K562 (cell line): ENCODE measurements around the gene TNRC6B. TPM values are rescaled to one million over a fixed set of nuclear protein-coding genes. Genes with fewer than 3 reads are reported as not detected.
A peak's percentile ranks its signal among the peaks of the same experiment; 100 is the strongest.

Experiments
- ARID4B ChIP-seq: sonication (generic); formaldehyde crosslinking; IDR thresholded peaks from 2 replicates; pipeline ENCODE4 v1.8.0; 2022; ENCODE audit warnings: mild to moderate bottlenecking, missing genetic modification reagents
- ARNT ChIP-seq, 2 experiments: fragments of 450-650 bp; IDR thresholded peaks; 2 replicates each; pipeline ENCODE4 v1.6.1; 2016; ENCODE audit warnings: mild to moderate bottlenecking in 1 of 2
- BRF1 ChIP-seq: IDR thresholded peaks from 3 replicates; pipeline ENCODE4 v1.6.1; 2011; ENCODE audit warnings: borderline replicate concordance, mild to moderate bottlenecking; ENCODE audit not compliant: insufficient read length; ENCODE audit errors: extremely low read depth
- CBX3 ChIP-seq, 2 experiments: IDR thresholded peaks; 1 replicate in 1 of 2; 2 replicates in 1 of 2; pipeline ENCODE4 v1.6.1; 2012; ENCODE audit warnings: inconsistent platforms in 2 of 2, low read length in 2 of 2, borderline replicate concordance in 1 of 2, control low read depth in 1 of 2
- ERF ChIP-seq: fragments of 450-650 bp; formaldehyde crosslinking; IDR thresholded peaks from 2 replicates; pipeline ENCODE4 v1.4.0; 2020; ENCODE audit warnings: mild to moderate bottlenecking, mixed read lengths
- GATA2 ChIP-seq: sonication (generic); formaldehyde crosslinking; IDR thresholded peaks from 2 replicates; pipeline ENCODE4 v1.4.0; 2020; ENCODE audit warnings: mild to moderate bottlenecking, missing genetic modification reagents
- HBP1 ChIP-seq: fragments of 450-650 bp; formaldehyde crosslinking; IDR thresholded peaks from 2 replicates; pipeline ENCODE4 v1.4.0; 2022; ENCODE audit warnings: missing genetic modification characterization
- HES1 ChIP-seq: fragments of 450-650 bp; IDR thresholded peaks from 2 replicates; pipeline ENCODE4 v1.6.1; 2016; ENCODE audit warnings: low read depth, mild to moderate bottlenecking, moderate library complexity
- JUN ChIP-seq, 2 experiments: sonication (generic) in 1 of 2; formaldehyde crosslinking in 1 of 2; IDR thresholded peaks; 2 replicates each; pipeline versions ENCODE4 v1.6.1 to v1.8.0; 2012 to 2022; ENCODE audit warnings: borderline replicate concordance in 2 of 2, mild to moderate bottlenecking in 2 of 2, improper control_type of control experiment in 1 of 2, low read depth in 1 of 2, low read length in 1 of 2, missing genetic modification reagents in 1 of 2
- NCOA1 ChIP-seq: fragments of 450-650 bp; IDR thresholded peaks from 2 replicates; pipeline ENCODE4 v1.6.1; 2016; ENCODE audit warnings: low read depth
- NCOR1 ChIP-seq: fragments of 450-650 bp; IDR thresholded peaks from 2 replicates; pipeline ENCODE4 v1.6.1; 2016; ENCODE audit warnings: mild to moderate bottlenecking, moderate library complexity
- SMARCA5 ChIP-seq: fragments of 450-650 bp; IDR thresholded peaks from 2 replicates; pipeline ENCODE4 v1.6.1; 2016
- SPI1 ChIP-seq: IDR thresholded peaks from 2 replicates; pipeline ENCODE4 v1.6.1; 2011; ENCODE audit warnings: low read depth, low read length, control low read depth, borderline replicate concordance
- TGIF2 ChIP-seq: sonication (generic); formaldehyde crosslinking; IDR thresholded peaks from 2 replicates; pipeline ENCODE4 v1.8.1; 2022; ENCODE audit warnings: mild to moderate bottlenecking, missing genetic modification reagents, moderate library complexity
- XRCC5 ChIP-seq: fragments of 200-400 bp; formaldehyde crosslinking; IDR thresholded peaks from 2 replicates; pipeline ENCODE4 v1.6.1; 2017; ENCODE audit warnings: low read depth, mild to moderate bottlenecking, low read length
- ZBTB33 ChIP-seq: sonication (generic); formaldehyde crosslinking; IDR thresholded peaks from 2 replicates; pipeline ENCODE4 v1.8.1; 2023; ENCODE audit warnings: mild to moderate bottlenecking, missing genetic modification reagents
- ZNF143 ChIP-seq: sonication (generic); formaldehyde crosslinking; IDR thresholded peaks from 2 replicates; pipeline ENCODE4 v1.9.0; 2022; ENCODE audit warnings: mild to moderate bottlenecking, missing genetic modification reagents
- ZNF274 ChIP-seq: IDR thresholded peaks from 2 replicates; pipeline ENCODE4 v1.6.1; 2011; ENCODE audit warnings: low read depth, mild to moderate bottlenecking, low read length, moderate library complexity, borderline replicate concordance
- ZNF324 ChIP-seq: fragments of 250-450 bp; sonication (Bioruptor Pico); IDR thresholded peaks from 2 replicates; pipeline ENCODE4 v1.4.0; 2020; ENCODE audit warnings: mild to moderate bottlenecking
- ZNF561 ChIP-seq: fragments of 450-650 bp; formaldehyde crosslinking; conservative IDR thresholded peaks from 2 replicates; pipeline ENCODE4 v1.4.0; 2020; ENCODE audit warnings: mild to moderate bottlenecking, moderate library complexity
- polyA plus RNA-seq, 8 experiments: library from polyadenylated mRNA; depleted of rRNA in 4 of 8; stranded (reverse) in 5 of 8; unstranded in 3 of 8; fragments of >200 nt; fragmentation: Nextera tagmentation in 2 of 8; fragmentation: Illumina TruSeq in 1 of 8; extraction: Ambion mirVana in 2 of 8; extraction: Trizol in 1 of 8; gene quantifications; 2 replicates each; pipeline versions ENCODE4 v1.2.1 to v1.2.3, GENCODE V29; 2011 to 2014; ENCODE audit warnings: inconsistent platforms in 1 of 8, missing spikeins in 1 of 8
- total RNA-seq, 7 experiments: library from RNA; depleted of rRNA in 6 of 7; stranded (reverse); fragments of >200 nt in 6 of 7; fragmentation: Illumina TruSeq in 2 of 7; extraction: Trizol in 2 of 7; gene quantifications; 2 replicates each; pipeline versions ENCODE4 v1.2.1 to v1.2.3, GENCODE V29; 2011 to 2021; ENCODE audit warnings: low replicate concordance in 1 of 7

Gene TNRC6B
- total and polyA plus RNA-seq, 9 of the 15 experiments (the other 6 are each of a cell fraction or from before 2014, with no cell fraction given) = 0.96 to 18.8 (median 10.8) TPM

GRCh38 chr22:40156001-40156516 is 21.7 kb upstream of the TNRC6B start (continued):
- TF ChIP-seq ZBTB33 (CRISPR knock-in tag) (no peak), TGIF2 (CRISPR knock-in tag) (no peak), ZNF143 (CRISPR knock-in tag) (no peak), ERF (no peak), SPI1 (no peak), BRF1 (no peak), JUN (IDR thresholded peaks at IDR 0.05; ENCODE audit: borderline replicate concordance, low read depth, low read length) (peak; percentile 89), JUN (CRISPR knock-in tag; IDR thresholded peaks at IDR 0.05; ENCODE audit: borderline replicate concordance) (no peak), XRCC5 (no peak), HES1 (0 out of 2 replicates have a peak, but pooled peaks have one; percentile 17), GATA2 (CRISPR knock-in tag) (no peak), ARNT (IDR thresholded peaks at IDR 0.05) (peak in 1 of 2 experiments; percentile 59; a peak in 1 of 4 replicates), NCOR1 (peak; percentile 35), SMARCA5 (no peak), CBX3 (IDR thresholded peaks at IDR 0.05; ENCODE audit: borderline replicate concordance in 1 of 2, low read length in 2 of 2) (peak in 1 of 2 experiments; percentile 20; a peak in 1 of 3 replicates), HBP1 (CRISPR knock-in tag) (no peak), ZNF274 (no peak), ARID4B (CRISPR knock-in tag) (no peak), ZNF561 (CRISPR knock-in tag) (no peak), NCOA1 (0 out of 2 replicates have a peak, but pooled peaks have one; percentile 30), ZNF324 (CRISPR knock-in tag) (no peak)
